ENCODE results near the gene UMODL1.

Gene UMODL1

GRCh38 chr21:42147386-42148020 lies 76.4 kb downstream of the UMODL1 start:
- no peak overlapping the region for H3K27ac ChIP-seq
- TF ChIP-seq CTCF (conservative IDR thresholded peaks at IDR 0.05), result no peak

- H3K27ac ChIP-seq, result no peak overlapping the region
- TF ChIP-seq CTCF (conservative IDR thresholded peaks at IDR 0.05), result no peak
These were observed 77.0 kb downstream of the UMODL1 start for GRCh38 chr21:42148097-42148496.

- TF ChIP-seq CTCF (conservative IDR thresholded peaks at IDR 0.05), result no peak
- H3K27ac ChIP-seq, result no peak overlapping the region
These were observed 77.5 kb downstream of the UMODL1 start for GRCh38 chr21:42148584-42148983.

GRCh38 chr21:42149656-42150473 lies 78.7 kb downstream of the UMODL1 start:
- H3K27ac ChIP-seq, result peak overlapping the region; percentile 81
- no peak for TF ChIP-seq CTCF (conservative IDR thresholded peaks at IDR 0.05)

GRCh38 chr21:42150474-42151085 lies 79.5 kb downstream of the UMODL1 start:
- TF ChIP-seq CTCF (conservative IDR thresholded peaks at IDR 0.05), result no peak
- H3K27ac ChIP-seq, result peak overlapping the region; percentile 81

GRCh38 chr21:42151148-42151947 lies 80.2 kb downstream of the UMODL1 start:
- peak overlapping the region; percentile 81 for H3K27ac ChIP-seq
- no peak for TF ChIP-seq CTCF (conservative IDR thresholded peaks at IDR 0.05)

- no peak for TF ChIP-seq CTCF (conservative IDR thresholded peaks at IDR 0.05)
- H3K27ac ChIP-seq, result peak overlapping the region; percentile 81
These were observed 80.8 kb downstream of the UMODL1 start for GRCh38 chr21:42151948-42152220.
